HG03060 (cell line): ENCODE results near the gene CD34.
"Not testable (repeated sequence)": the region's sequence is repeated elsewhere in the genome, so short reads cannot be mapped to it uniquely, and the experiment has no call there.

Experiments used
- ATAC-seq: cut with Tn5 transposase; IDR thresholded peaks from one replicate; pipeline ENCODE4 v1.9.1; 2021; ENCODE audit warnings: low read depth, moderate number of reproducible peaks; ENCODE audit not compliant: unreplicated experiment

CD34 gene

GRCh38 chr1:207877914-207878313, 33.0 kb downstream of the CD34 start:
- not testable (repeated sequence) for ATAC-seq

GRCh38 chr1:207876131-207876530, 34.8 kb downstream of the CD34 start:
- ATAC-seq, result no peak

GRCh38 chr1:207875532-207875931, 35.4 kb downstream of the CD34 start:
- no peak for ATAC-seq

- ATAC-seq, result no peak
Measured at GRCh38 chr1:207873055-207873890, 37.7 kb downstream of the CD34 start.

GRCh38 chr1:207872621-207873020, 38.3 kb downstream of the CD34 start:
- ATAC-seq, result no peak

GRCh38 chr1:207871117-207871649, 39.7 kb downstream of the CD34 start:
- ATAC-seq, result no peak

- ATAC-seq, result no peak
Measured at GRCh38 chr1:207870306-207871031, 40.5 kb downstream of the CD34 start.

GRCh38 chr1:207869859-207870258, 41.1 kb downstream of the CD34 start:
- ATAC-seq, result no peak

GRCh38 chr1:207868774-207869721, 41.9 kb downstream of the CD34 start:
- no peak for ATAC-seq

GRCh38 chr1:207868251-207868773, 42.6 kb downstream of the CD34 start:
- no peak for ATAC-seq

- no peak for ATAC-seq
Measured at GRCh38 chr1:207867136-207868109, 43.5 kb downstream of the CD34 start.

- ATAC-seq, result no peak
Measured at GRCh38 chr1:207866471-207867135, 44.3 kb downstream of the CD34 start.

GRCh38 chr1:207863893-207864535, 46.9 kb downstream of the CD34 start:
- peak; percentile 54 for ATAC-seq

GRCh38 chr1:207862241-207862787, 48.6 kb downstream of the CD34 start:
- no peak for ATAC-seq

GRCh38 chr1:207861442-207862177, 49.3 kb downstream of the CD34 start:
- ATAC-seq, result no peak

GRCh38 chr1:207860531-207860930, 50.4 kb downstream of the CD34 start:
- no peak for ATAC-seq

GRCh38 chr1:207858806-207859205, 52.1 kb downstream of the CD34 start:
- ATAC-seq, result no peak
